ENCODE measurements around the gene GSTP1. TPM values are rescaled to one million over a fixed set of nuclear protein-coding genes. Genes with fewer than 3 reads are reported as not detected.

The GSTP1 gene
- total RNA-seq (2022) = 1,799 and 1,911 TPM in 2 replicates
- percentile 99 among the genes with signal in this experiment for Bru-seq, nascent RNA
- BruChase-seq, experiment 1, labeled RNA remaining after a 2-hour chase = percentile 98 among the genes with signal in this experiment
- BruChase-seq, experiment 2, labeled RNA remaining after a 6-hour chase = percentile 99 among the genes with signal in this experiment
- long read RNA-seq, transcript GSTP1-202 (7 exons, 961 nt) = major isoform, 983 of 1,120 reads
- long read RNA-seq, transcript GSTP1-203 (3 exons, 736 nt) = minor isoform, 12 of 1,120 reads
- long read RNA-seq, partial matches to known transcripts = 83 of 1,120 reads
- long read RNA-seq, other reads (novel, unspliced or antisense) = 41 of 1,120 reads

- Mint-ChIP-seq H3K36me3 (ENCODE audit: insufficient read depth, unreplicated experiment) (peaks cover 72% of the 10 kb centered on the region), H3K27me3 (ENCODE audit: insufficient read depth, unreplicated experiment) (no peaks in the 10 kb centered on the region), H3K27ac (ENCODE audit: unreplicated experiment) (peak within 1 kb of the TSS; percentile 85), H3K4me1 (ENCODE audit: low read depth, unreplicated experiment) (peaks cover 61% of the 10 kb centered on the region), H3K4me3 (ENCODE audit: unreplicated experiment) (peak within 1 kb of the TSS; percentile 75), H3K9me3 (ENCODE audit: unreplicated experiment) (no peaks in the 10 kb centered on the region)
- POLR2A ChIA-PET = interaction anchor here (0.8 to 2.4 kb wide), 11 partner anchors 9 to 182 kb away, joined by 3 to 16 read pairs (median 5); partner anchors contain the start of genes ACY3, AIP, NUDT8 and PPP1CA
- BruUV-seq (replicated peaks) = no TSS peak
- CTCF ChIA-PET = interaction anchor here (0.6 to 2.6 kb wide), 10 partner anchors 8 to 145 kb away, joined by 3 to 35 read pairs (median 4); partner anchors contain the start of genes NUDT8 and TMEM134
- Histone ChIP-seq H3K27me3 (replicated peaks; ENCODE audit: control insufficient read depth, insufficient read depth, low read length) (no peaks in the 10 kb centered on the region), H3K4me1 (peaks cover 48% of the 10 kb centered on the region), H3K4me3 (ENCODE audit: low read depth, low read length) (peak within 1 kb of the TSS; percentile 87), H3K9me3 (no peaks in the 10 kb centered on the region), H3K36me3 (ENCODE audit: control insufficient read depth, insufficient read depth, low read length) (peaks cover 19% of the 10 kb centered on the region)
- TF ChIP-seq CTCF (IDR thresholded peaks at IDR 0.05; ENCODE audit: insufficient read depth in 1 of 2, low read depth in 1 of 2, low read length in 1 of 2, severe bottlenecking in 1 of 2, unreplicated experiment in 1 of 2) = peak; percentile 62 to 93
- intact Hi-C loops (cut with micrococcal nuclease; ENCODE audit: unreplicated experiment) = loop anchor here (1.0 to 10.0 kb wide), 3 partner anchors 23 to 339 kb away; partner anchors contain the start of genes NDUFV1 and POLD4
- DNase-seq = peak; percentile 93 to 98
These were observed at the start of gene GSTP1 for GRCh38 chr11:67583247-67584204. Gene GSTP1 (plus strand): TSS chr11:67583812. CDS start chr11:67583844, 32 bp downstream.

GRCh38 chr11:67534070-67534679, 49.4 kb upstream of the GSTP1 start:
- H3K9me3 ChIP-seq = peaks cover 41% of the 10 kb centered on the region
- Mint-ChIP-seq H3K4me1 (ENCODE audit: low read depth, unreplicated experiment) (no peaks in the 10 kb centered on the region), H3K9me3 (ENCODE audit: unreplicated experiment) (peaks cover 44% of the 10 kb centered on the region), H3K27ac (ENCODE audit: unreplicated experiment) (no peak overlapping the region), H3K4me3 (ENCODE audit: unreplicated experiment) (no peak overlapping the region), H3K36me3 (ENCODE audit: insufficient read depth, unreplicated experiment) (peaks cover 6% of the 10 kb centered on the region), H3K27me3 (ENCODE audit: insufficient read depth, unreplicated experiment) (no peaks in the 10 kb centered on the region)
- DNase-seq = peak in 1 of 2 experiments; percentile 60
- TF ChIP-seq CTCF (IDR thresholded peaks at IDR 0.05; ENCODE audit: insufficient read depth in 1 of 2, low read depth in 1 of 2, low read length in 1 of 2, severe bottlenecking in 1 of 2, unreplicated experiment in 1 of 2) = no peak
- no peaks in the 10 kb centered on the region for H3K27me3 ChIP-seq (replicated peaks; ENCODE audit: control insufficient read depth, insufficient read depth, low read length)
- no peaks in the 10 kb centered on the region for H3K4me1 ChIP-seq
- POLR2A ChIA-PET = no interaction called here
- no peak overlapping the region for H3K4me3 ChIP-seq (ENCODE audit: low read depth, low read length)
- BruUV-seq (replicated peaks) = no TSS peak
- H3K36me3 ChIP-seq (ENCODE audit: control insufficient read depth, insufficient read depth, low read length) = no peaks in the 10 kb centered on the region
- CTCF ChIA-PET = interaction anchor here (0.6 kb wide), 1 partner anchor 75 kb away, joined by 5 read pairs; no protein-coding TSS in a partner anchor
- intact Hi-C loops (cut with micrococcal nuclease; ENCODE audit: unreplicated experiment) = no loop called here

- H3K4me1 Mint-ChIP-seq (ENCODE audit: low read depth, unreplicated experiment) = no peaks in the 10 kb centered on the region
- H3K36me3 Mint-ChIP-seq (ENCODE audit: insufficient read depth, unreplicated experiment) = peaks cover 6% of the 10 kb centered on the region
- CTCF ChIA-PET = no interaction called here
- no peaks in the 10 kb centered on the region for H3K27me3 Mint-ChIP-seq (ENCODE audit: insufficient read depth, unreplicated experiment)
- H3K36me3 ChIP-seq (ENCODE audit: control insufficient read depth, insufficient read depth, low read length) = no peaks in the 10 kb centered on the region
- no peaks in the 10 kb centered on the region for H3K4me1 ChIP-seq
- no peak for TF ChIP-seq CTCF (IDR thresholded peaks at IDR 0.05; ENCODE audit: insufficient read depth in 1 of 2, low read depth in 1 of 2, low read length in 1 of 2, severe bottlenecking in 1 of 2, unreplicated experiment in 1 of 2)
- BruUV-seq (replicated peaks) = no TSS peak
- no peak overlapping the region for H3K4me3 Mint-ChIP-seq (ENCODE audit: unreplicated experiment)
- H3K9me3 ChIP-seq = peaks cover 40% of the 10 kb centered on the region
- no peak overlapping the region for H3K4me3 ChIP-seq (ENCODE audit: low read depth, low read length)
- H3K27ac Mint-ChIP-seq (ENCODE audit: unreplicated experiment) = no peak overlapping the region
- peaks cover 47% of the 10 kb centered on the region for H3K9me3 Mint-ChIP-seq (ENCODE audit: unreplicated experiment)
- H3K27me3 ChIP-seq (replicated peaks; ENCODE audit: control insufficient read depth, insufficient read depth, low read length) = no peaks in the 10 kb centered on the region
- POLR2A ChIA-PET = no interaction called here
- no peak for DNase-seq
- intact Hi-C loops (cut with micrococcal nuclease; ENCODE audit: unreplicated experiment) = no loop called here
These were observed 48.1 kb upstream of the GSTP1 start for GRCh38 chr11:67535561-67535960.

Data from Caco-2 (cell line).